WERI-Rb-1 (cell line): ENCODE measurements around the gene ABLIM2.

Experiments
- DNase-seq: peaks from one replicate; pipeline ENCODE4 v3.0.0-alpha.2; 2020
- H3K27ac ChIP-seq: fragments of 250-450 bp; sonication (Bioruptor Pico); 2 replicates; pipeline ENCODE4 v1.5.1; 2020; ENCODE audit warnings: mild to moderate bottlenecking, moderate library complexity
- H3K27me3 ChIP-seq: fragments of 250-450 bp; sonication (Bioruptor Pico); 2 replicates; pipeline ENCODE4 v1.5.1; 2021; ENCODE audit warnings: mild to moderate bottlenecking, low read depth, moderate library complexity; ENCODE audit not compliant: insufficient read depth, severe bottlenecking
- H3K36me3 ChIP-seq: fragments of 250-450 bp; sonication (Bioruptor Pico); 2 replicates; pipeline ENCODE4 v1.5.1; 2020; ENCODE audit warnings: mild to moderate bottlenecking, moderate library complexity
- H3K4me3 ChIP-seq: 2 replicates; pipeline ENCODE4 v1.5.1; 2011; ENCODE audit warnings: low read depth, mild to moderate bottlenecking, control low read depth, low read length
- H3K9me3 ChIP-seq: fragments of 250-450 bp; sonication (Bioruptor Pico); 2 replicates; pipeline ENCODE4 v1.5.1; 2021; ENCODE audit warnings: mild to moderate bottlenecking, moderate library complexity; ENCODE audit not compliant: severe bottlenecking
- CTCF ChIP-seq: IDR thresholded peaks from 2 replicates; pipeline ENCODE4 v1.5.1; 2011; ENCODE audit warnings: low read depth, mild to moderate bottlenecking, control low read depth, inconsistent platforms, low read length

ABLIM2 gene

DNA sequence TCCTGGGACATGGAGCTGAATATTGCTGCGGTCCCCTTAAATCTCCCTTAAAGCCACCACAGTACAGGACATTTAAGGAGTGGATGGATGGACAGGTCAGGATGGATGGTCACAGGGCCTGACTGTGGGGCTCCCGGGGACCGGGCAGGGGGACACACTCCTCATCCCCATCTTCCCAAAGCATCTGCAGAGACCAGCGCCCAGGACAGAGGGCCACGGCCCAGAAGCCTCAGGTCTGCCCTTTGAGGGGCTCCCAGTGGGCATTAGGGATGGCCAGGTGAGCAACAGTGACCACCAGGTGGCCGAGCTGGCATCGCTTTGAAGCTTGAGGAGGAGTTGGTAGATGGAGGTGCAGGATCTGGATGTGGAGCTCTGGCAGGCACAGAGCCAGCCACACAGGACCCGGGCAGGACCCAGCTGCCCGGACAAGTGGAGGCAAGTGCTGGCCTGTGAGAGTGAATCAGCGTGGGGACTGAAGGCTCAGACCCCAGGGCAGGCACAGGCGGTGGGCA, 51.4 kb downstream of the ABLIM2 start:
- 0 out of 2 replicates have a peak, but pooled peaks have one; percentile 16 for TF ChIP-seq CTCF
- H3K27me3 ChIP-seq: no peaks in the 10 kb centered on the region

GRCh38 chr4:8106451-8107025, 52.1 kb downstream of the ABLIM2 start:
- no peak for TF ChIP-seq CTCF
- Histone ChIP-seq H3K36me3 (no peaks in the 10 kb centered on the region), H3K27ac (no peak overlapping the region), H3K9me3 (no peaks in the 10 kb centered on the region), H3K27me3 (no peaks in the 10 kb centered on the region), H3K4me3 (no peak overlapping the region)
- no peak for DNase-seq

More for the DNA sequence above, 51.4 kb downstream of the ABLIM2 start:
- no peak overlapping the region for H3K27ac ChIP-seq
- H3K9me3 ChIP-seq: no peaks in the 10 kb centered on the region
- no peak overlapping the region for H3K4me3 ChIP-seq
- DNase-seq: no peak
- no peaks in the 10 kb centered on the region for H3K36me3 ChIP-seq

DNA sequence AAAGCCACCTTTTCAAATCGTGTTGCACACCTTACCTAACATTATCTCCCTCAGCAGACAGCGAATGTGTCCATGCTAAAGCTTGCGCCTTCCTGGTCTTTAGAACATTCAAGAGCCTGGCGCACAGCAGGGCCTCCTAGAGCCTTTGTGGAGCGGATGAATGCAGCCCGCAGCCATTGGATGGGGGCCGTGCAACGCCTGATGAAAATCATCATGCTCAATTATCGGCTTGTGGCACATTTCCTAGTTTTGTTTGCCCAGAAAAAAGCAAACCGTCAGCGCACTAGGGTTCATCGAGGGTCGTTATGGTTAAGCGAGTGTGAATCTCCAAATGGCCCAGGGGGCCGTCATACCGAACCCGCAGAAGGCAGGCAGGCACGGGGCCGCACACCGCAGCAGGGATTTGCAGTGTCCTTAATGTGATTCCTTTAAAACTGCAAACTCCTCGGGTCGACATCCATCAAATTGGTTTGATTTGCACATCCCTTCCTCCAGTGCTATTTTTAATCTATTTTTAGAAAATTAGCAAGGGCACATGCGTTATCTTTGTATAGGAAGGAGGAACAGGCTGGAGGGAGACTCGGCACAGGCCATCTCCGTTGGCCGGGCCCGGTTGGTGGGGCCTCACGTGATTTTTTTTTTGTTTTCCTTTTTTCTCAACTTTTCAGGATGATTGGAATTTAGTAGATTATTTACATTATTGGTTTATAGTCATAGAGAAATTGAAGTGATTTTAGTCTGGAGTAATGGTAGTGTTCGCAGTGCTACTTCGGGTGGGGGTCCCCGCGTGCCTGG, 53.1 kb downstream of the ABLIM2 start:
- Histone ChIP-seq H3K4me3 (no peak overlapping the region), H3K27ac (no peak overlapping the region), H3K27me3 (no peaks in the 10 kb centered on the region), H3K9me3 (no peaks in the 10 kb centered on the region), H3K36me3 (no peaks in the 10 kb centered on the region)
- no peak for DNase-seq
- TF ChIP-seq CTCF: no peak

GRCh38 chr4:8104491-8105305, 53.9 kb downstream of the ABLIM2 start:
- DNase-seq: no peak
- H3K27ac ChIP-seq: no peak overlapping the region
- no peak overlapping the region for H3K4me3 ChIP-seq
- no peaks in the 10 kb centered on the region for H3K27me3 ChIP-seq
- no peaks in the 10 kb centered on the region for H3K36me3 ChIP-seq
- TF ChIP-seq CTCF: no peak
- H3K9me3 ChIP-seq: no peaks in the 10 kb centered on the region

DNA sequence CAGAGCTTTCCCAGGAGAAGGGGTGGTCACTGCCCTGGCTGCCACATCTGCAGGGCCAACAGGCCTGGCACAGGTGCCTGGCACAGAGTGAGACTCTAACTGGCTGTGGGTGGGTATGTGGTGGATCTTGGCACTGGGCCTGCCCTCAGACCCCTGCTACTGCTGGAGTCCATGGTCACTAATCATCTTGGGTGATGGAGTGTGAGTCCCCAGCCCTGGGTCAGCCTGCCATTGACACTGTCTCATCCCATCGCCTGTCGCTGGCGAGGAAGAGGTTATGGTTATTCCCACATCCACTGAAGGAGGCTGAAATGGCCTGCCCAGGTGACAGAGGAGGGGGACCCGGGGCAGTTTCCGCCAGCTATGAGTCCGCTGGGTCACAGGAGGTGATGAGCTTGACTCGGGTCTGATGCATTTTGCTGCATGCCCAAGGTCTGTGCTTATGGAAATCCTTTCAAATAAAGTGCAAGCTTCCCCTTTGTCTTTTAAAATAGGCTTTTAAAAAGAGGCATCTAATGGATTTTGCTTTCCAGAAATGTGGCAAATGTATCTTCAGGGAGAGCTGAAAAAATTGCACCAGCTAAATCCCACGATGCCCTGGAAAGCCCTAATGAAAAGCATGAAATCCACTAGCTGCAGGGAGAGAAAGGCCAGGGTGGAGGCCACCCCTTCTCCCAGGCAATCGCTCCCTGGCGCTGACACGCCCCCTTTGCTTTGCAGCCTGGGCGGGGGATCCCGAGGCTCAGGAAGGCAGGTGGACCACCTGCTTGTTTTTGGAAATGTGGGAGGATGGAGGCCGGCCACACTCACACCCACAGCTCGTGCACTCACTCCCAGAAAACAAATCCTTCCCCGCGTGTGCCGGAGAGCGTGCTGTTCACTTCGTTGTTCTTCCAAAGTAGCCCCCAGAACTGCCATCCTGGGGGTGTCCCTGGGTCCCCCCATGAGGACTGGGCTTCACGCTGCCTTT, 54.9 kb downstream of the ABLIM2 start:
- Histone ChIP-seq H3K36me3 (no peaks in the 10 kb centered on the region), H3K27ac (no peak overlapping the region), H3K9me3 (no peaks in the 10 kb centered on the region), H3K27me3 (no peaks in the 10 kb centered on the region), H3K4me3 (no peak overlapping the region)
- TF ChIP-seq CTCF: no peak
- DNase-seq: no peak
